GM21526 (cell line): Measurements from ENCODE around the gene KCNJ12.
"Not testable (repeated sequence)": the region's sequence is repeated elsewhere in the genome, so short reads cannot be mapped to it uniquely, and the experiment has no call there.

Experiments
- ATAC-seq: cut with Tn5 transposase; IDR thresholded peaks from one replicate; pipeline ENCODE4 v1.9.1; 2021; ENCODE audit warnings: moderate library complexity; ENCODE audit not compliant: unreplicated experiment, low FRiP score

The KCNJ12 gene

DNA sequence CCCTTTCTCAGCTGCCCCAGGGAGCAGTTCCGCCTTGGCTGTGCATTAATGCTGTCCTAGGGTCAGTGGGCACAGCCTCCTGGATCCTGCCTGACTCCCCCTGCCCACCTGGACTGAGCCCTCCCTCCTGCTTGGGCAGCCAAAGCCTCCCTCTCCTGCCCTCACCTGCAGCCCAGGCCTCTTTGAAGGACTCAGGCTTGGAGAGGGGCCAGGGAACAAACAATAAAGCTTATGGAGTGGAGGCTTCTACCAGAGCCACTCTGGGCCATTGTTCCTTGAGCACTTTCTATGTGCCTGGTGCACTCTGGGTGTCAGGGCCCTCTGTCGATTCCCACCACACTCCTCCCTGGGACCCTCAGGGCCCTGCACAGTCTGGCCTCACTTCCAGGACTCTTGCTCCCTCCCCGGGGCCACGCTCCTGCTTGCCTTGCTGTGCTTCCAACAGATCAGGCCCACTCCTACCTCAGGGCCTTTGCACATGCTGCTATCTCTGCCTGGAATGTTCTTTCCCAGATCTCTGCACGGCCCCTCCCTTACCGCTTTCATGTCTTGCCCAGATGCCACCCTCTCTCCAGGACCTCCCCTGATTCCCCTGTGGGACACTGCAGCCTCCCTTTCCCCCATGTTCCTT lies 5.0 kb downstream of the KCNJ12 start:
- ATAC-seq: no peak

DNA sequence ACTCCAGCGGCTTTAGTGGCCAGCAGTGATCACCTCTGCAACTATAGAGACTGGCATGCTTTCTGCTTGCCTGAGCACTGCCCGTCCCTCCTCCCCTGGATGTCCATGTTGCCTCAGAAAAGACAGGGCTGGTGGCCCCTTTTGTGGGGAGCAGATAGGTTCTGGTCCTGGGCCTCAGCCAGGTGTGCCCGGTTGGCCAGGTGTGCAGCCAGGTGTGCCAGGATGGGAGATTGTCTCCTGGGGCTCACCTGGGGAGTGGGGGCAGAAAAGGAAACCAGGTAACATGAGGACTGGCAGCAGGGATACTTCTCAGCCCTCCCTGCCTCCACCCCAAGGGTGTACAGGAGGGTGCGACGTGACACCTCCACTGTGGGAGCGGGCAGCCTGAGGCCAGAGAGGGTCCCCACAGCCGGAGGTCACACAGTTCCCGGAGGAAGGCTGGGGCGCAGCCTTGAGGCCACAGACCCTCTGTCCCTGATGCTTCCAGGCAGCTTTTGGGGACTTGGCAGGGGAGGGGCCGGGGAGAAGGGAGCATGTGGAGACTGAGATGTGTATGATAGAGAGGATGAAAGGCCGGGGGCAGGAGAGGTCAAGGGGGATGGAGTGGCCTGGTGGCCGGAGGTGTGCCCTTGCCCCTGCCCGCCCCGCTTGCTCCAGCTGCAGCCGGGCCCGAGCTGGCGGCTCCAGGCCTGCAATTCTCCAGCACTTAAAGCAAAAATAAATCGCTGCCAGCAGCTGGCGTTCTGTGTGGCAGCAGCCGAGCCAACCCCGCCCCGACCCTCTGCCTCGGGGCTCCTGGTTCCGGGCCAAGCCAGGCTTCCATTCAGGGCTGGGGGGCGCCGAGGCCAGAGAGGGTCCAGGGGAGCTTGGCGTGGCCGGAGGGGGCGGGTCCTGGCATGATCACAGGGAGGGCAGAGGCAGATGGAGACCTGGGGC lies 6.7 kb downstream of the KCNJ12 start:
- no peak for ATAC-seq

DNA sequence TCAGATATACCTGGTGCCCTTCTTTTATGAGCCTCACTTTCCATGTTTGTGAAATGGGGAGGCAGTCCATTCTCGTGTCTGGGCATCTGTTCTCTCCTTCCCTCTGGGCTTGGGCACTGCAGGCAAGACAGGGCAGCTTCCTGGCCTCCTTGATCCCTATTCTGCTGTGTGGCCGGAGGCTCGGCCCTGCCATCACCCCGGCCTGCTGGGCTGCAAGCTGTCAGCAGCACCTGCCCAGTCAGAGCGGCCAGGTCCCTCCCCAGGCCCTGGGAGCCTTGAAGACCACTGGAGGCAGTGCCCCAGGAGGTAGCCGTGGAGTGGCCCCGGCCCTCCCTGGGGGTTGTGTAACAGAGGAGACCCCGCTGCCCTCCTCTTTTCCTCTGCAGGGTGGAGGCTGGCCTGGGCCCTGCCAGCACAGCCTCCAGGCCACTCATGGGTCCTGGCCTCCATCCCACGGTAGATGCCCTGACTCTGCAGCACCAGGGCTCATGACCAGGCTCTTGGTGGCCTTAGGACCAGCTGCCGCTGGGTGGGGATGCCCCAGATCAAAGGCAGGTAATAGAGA lies 9.2 kb downstream of the KCNJ12 start:
- no peak for ATAC-seq

DNA sequence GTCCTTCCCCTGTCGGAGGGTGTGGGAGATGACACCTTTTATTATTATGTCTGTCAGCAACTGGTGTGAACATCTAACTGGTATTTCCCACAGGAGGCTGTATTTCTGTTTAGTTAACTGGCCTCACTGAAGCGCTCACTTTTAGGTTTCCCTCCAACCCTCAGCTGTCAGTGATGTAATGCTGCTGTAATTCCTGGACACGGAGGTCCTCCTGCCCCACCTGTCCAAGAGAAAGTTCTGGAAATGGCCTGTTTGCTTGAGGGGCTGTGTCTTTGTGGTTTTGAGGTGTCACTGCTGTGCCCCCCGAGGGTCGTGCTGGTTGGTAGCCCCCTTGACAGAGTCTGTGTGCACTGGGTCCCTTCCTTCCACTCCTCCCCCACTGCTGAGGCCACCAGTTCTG lies 11.5 kb downstream of the KCNJ12 start:
- ATAC-seq: no peak

DNA sequence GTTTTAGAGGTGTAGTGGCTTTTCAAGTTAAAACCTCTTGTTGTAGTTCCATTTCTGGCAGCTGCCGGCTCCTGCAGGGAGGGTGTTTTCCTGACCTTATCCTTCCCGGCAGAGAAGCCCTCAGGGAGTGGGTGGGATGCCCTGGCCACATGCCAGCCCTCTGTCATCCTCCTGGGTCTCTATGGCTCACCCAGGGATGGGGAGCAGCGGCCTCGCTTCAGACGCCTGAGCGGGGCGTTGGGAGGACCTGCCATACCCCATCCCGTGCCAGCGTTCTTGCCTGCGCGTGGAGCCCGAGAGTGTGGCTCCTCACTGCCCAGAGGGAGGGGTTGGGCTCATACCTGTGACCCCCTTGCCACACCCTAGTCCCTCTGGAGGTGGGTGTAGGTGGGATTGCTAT lies 11.9 kb downstream of the KCNJ12 start:
- ATAC-seq: no peak

DNA sequence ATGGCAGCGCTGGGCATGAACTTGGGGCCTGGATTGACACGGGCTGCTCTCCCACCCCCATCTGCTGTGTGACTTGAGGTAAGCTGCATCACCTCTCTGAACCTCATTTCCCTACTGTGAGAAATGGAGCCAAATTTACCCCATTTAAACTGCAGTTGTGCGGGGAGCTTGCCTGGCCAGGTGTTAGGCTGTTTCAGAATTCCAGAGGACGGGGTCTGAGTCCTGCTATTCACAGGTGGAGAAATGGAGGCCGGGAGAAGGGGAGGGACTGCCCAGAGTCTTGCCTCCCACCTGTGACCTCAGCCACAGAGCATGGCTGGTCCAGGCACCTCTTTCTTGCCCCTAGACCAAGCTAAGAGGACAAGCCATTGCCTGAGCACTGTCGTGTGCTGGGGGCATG lies 12.8 kb downstream of the KCNJ12 start:
- ATAC-seq: no peak

DNA sequence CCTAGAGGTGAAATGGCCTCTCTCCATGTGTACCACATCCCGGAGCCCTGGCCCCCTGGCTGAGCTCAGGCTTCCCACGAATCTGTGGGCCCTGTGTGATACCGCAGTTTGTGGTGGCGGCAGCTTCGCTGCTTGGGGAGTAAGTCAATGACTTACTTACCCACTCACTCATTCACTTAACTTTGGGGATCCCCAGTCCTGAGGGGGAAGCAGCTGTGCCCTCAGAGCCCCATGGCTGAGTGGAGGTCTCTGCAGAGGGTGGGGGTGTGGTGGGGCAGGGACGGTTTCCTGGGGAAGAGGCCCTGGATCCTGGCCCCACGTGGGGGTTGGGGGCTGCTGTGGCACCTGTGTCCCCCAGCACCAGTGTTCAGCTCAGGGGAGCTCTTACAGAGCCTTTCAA lies 13.2 kb downstream of the KCNJ12 start:
- ATAC-seq: no peak

DNA sequence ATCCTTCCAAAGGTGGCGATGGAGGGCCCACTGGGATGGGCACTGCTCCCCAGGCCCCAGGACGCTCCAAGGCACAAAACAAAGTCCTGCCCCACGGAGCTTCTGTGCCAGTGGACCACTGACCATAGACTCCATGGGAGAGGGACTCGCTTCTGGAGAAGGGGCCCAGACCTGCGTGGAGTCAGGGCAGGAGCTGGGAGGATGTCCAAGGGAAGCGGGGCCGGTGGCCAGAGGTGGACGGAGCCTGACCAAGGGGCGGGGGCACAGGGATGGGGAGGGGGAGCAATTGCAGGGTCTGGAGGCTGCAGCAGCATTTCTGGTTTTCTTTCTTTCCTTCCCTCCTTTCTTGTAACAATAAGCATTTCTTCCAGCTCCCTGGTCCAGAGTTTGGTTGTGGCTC lies 14.1 kb downstream of the KCNJ12 start:
- no peak for ATAC-seq

DNA sequence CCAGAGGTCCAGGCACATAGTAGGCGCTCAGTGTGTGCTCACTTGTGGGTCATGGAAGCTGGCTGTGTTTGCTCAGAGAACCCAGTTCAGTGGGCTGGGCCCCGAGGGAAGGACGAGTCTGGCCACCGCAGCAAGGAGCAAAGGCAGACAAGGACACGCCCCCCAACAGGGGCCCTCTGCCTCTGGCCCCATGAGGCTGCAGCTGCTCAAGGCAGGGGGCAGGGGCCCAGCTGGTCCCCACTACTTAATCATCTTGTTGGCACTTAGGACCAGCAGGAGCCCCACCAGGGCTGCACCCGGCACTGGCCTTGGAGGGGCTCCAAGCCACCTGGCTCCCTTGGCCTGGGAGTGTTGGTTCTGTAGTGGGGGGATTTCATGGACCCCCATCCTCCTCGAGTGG lies 16.1 kb downstream of the KCNJ12 start:
- no peak for ATAC-seq

DNA sequence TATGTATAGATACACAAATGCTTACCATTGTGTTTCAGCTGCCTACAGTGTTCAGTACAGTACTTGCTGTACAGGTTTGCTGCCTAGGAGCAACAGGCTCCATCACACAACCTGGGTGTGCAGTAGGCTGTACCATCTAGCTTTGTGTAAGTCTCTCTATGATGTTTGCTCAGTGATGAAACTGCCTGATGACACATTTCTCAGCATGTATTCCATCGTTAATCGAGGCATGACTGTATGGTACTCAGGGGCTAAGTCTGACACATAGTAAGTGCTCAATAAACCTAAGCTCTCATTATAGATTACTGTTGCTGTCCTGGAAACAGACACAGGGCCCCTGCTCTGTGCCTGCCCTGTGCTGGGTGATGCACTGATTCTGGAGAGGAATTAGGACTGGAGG lies 18.1 kb downstream of the KCNJ12 start:
- ATAC-seq: no peak

DNA sequence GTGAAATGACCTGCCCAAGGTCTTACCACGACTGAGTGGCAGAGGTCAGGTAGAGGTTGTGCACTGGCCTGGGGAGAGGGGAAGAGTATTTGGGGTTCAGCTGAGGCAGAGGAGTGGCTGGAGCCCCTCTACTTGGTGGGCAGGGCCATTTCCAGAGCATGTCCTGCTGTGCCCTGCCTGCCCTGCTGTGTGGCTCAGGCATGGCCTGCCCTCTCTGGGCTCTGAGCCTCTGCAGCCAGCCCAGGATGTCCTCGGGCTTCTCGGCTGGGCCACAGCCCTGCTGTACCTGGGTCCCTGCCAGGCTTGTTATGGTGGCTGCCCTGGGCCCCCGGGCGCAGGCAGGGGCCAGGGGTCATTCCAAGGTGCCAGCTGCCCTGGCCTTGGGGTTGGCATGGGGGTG lies 19.6 kb downstream of the KCNJ12 start:
- no peak for ATAC-seq

DNA sequence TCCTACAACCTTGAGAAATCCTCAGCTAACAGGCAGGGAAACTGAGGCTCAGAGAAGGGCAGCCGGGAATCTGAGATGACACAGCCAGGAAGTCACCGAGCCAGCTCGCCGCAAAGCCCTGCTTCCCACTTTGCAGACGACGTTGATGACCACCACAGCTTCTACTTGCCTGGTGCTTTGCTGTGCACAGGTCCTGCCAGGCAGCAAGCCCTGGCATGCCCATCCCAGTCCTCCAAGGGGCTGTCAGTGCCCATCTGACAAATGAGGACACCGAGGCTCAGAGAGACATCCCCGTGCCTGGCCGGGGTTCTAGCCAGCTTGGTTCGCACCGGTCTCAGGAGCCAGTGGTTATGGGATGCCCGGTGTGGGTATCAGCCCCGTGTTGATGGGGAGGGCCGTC lies 20.1 kb downstream of the KCNJ12 start:
- no peak for ATAC-seq

DNA sequence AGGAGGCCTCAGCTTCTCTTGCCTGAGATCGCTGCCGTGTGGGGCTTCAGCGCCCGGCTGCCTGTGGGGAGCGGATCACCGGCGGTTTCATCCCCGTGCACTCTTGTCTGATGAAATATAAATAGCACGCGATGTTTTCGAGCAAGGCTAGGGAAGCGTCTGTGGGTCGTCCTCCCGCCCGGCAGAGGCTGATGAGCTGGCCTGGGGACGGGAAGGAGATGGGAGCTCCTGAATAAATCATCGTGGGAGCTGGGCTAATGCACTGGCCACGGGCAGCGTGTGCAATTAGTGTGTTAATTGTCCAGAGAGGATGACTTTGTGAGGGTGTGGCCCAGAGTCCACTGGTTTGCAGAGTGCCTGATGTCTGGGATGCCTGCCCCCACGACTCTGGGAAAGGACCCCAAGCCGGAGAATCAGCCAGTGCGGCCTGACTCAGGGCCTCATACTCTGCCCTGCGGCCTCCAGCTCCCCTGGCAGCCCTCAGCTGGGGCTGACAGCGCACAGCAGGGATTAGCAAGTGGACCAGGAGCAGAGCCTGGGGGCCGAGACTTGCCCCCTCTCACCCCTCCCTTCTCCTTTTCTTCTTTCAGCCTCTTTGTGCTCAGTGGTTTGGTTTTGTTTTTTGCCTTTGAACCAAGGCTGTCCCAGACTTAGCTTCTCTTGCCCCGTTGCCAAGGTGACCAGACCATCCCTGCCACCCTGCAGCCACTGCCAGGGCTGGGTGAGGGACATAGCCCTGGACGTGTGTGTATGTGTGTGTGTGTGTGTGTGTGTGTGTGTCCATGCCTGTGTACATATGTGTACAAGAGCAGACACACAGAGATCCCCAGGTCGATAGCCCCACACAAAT lies 21.4 kb downstream of the KCNJ12 start:
- no peak for ATAC-seq

DNA sequence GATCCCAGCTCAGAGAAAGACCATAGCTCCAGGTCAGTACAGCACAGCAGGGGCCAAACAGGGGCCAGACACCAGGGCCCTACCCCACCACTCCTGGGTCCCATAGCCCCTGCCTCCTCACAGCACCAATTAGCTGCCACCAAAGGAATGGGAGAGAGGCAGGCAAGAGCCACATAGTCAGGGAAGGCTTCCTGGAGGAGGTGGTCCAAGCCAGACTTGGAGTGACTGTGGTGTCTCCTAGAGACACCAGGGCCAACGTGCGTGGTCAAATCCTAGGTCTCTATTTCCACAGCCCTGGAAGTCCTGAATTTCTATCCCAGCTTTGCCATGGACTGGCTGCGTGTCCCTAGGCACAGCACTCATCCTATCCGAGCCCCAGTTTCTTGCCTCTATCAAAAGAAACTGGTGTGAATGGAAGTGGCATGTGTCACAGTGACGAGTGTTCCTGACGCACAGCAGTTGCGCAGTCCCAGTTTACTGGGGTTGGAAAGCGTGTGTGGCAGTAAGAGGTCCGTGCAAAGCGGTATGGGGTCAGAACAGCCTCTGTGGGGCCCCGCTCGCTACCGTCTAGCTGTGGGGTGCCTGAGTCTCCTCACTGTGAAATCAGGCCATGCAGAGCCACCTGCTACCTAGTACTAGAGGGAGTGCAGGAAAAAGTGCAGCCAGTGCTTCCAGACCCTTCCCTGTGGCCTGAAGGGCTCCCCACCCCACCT lies 23.5 kb downstream of the KCNJ12 start:
- ATAC-seq: no peak

DNA sequence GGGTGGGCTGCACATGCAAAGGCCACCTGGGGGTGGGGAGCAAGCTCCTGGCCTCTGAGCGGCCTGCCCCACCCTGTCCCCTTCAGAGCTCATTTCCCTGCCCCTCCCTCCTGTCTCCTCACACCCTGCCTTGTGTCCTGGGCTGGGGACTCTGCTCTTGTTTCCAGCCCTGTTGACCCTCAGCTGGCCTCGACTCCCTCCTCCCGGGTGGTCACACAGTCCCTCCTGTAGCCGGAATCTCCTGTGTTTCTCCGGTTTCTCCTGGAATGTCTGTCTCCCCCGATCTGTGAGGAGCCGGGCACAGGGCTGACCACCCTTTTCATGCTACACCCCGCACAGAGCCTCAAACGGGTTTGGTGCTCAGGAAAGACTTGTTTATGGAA lies 24.0 kb downstream of the KCNJ12 start:
- not testable (repeated sequence) for ATAC-seq

DNA sequence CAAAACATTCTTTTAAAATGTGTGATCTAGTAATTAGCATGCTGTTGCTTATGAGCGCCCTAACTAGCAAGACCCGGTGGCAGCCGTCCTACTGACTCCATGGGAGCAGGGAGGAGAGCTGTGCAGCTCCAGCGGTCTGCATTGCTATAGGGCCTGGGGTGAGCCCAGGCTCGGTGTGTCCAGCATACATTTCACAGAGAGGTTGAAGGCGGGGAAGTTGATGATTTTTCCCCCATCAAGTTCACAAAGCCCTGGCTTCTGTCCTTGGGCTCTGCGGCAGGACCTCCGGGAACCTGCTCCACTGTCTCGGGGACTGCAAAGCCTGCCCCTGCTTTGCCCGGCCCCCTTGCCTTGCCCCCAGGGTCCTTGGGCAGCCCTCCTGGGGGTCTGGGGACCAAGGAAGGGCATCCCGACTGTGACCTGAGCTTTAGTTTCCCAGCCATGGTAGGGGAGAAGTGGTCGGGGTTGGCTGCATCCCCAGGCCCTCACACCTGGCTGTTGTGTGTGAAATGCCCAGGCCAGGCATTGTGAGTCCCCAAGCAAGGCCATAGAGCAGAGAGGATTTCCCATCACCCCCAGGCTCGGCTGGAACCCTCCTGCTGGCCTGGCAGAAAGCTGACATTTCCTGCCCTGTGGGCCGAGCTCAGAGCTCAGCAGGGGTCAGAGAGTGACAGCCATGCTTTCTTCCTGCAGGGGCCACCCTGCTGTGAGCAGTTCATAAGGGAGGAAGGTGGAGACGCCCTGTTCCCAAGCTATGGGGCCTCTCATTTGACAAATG lies 24.8 kb downstream of the KCNJ12 start:
- no peak for ATAC-seq

DNA sequence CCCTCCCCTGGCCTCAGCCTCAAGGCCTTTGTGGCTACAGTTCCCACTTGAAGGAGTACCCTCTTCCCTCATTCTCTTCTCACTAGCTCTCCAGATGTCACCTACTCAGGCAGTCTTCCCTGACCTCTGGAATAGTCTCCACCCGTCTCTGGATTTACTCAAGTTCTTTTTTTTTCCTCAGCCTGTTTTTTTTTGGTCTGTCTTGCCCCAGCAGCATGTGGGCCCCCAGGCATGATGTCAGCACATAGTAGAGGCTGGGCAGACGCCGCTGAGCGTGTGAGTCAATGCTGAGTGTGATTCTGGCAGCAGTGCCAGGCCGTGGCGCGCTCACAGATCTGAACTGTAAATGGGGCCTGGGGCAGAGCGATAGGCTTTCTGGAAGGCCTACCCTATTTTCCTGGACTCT lies 26.0 kb downstream of the KCNJ12 start:
- ATAC-seq: not testable (repeated sequence)

DNA sequence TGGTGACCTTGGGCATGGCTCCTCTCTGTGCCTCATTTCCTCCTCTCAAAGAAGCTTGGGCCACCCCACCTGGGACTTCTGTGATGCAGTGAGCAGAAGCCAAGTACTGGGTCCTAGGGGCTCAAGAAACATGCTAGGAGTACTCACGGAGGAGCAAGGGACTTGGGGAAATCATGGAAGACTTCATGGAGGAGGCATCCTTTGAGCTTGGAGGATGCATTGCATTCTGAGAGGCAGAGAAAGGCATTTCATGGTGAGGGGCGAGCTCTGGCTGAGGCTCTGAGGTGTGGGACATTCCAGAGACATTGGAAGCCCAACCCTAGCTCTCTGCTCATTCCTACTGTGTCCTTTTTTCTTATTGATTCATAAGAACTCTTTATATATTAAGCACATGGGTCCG lies 26.8 kb downstream of the KCNJ12 start:
- ATAC-seq: not testable (repeated sequence)

DNA sequence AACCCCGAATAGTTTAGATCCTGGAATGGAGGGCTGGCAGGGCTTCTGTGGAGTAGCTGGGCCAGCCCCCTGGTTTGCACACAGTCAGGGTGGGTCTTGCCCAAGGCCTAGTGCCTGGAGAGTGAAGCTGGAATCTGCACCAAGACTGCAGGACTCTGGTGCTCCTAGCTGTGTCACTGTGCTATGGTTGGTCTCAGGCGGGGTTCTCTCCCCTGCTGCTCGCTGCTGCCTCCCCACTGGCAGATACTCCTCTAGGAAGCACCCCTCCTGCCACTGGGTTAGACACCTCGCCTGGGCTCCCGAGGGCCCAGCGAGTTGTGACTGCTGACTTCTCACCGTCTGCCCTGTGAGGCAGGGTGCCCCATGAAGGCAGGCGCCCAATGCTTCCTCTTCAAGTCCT lies 27.9 kb downstream of the KCNJ12 start:
- not testable (repeated sequence) for ATAC-seq
